SK-N-SH (cell line): ENCODE data around the gene ITGA1. TPM values are rescaled to one million over a fixed set of nuclear protein-coding genes. Genes with fewer than 3 reads are reported as not detected.
A peak's percentile ranks its signal among the peaks of the same experiment; 100 is the strongest.

Experiments
- CTCF ChIA-PET: fragments of 300-600, 350-600 bp; formaldehyde crosslinking; extraction: SDS; loops from one replicate; lab custom pipeline; 2021; lab: Yijun Ruan, JAX
- POLR2A ChIA-PET: fragments of 350-600 bp; sonication (Branson Sonifier 250); formaldehyde crosslinking; extraction: SDS; loops from one replicate; lab custom pipeline; 2020; ENCODE audit warnings: antibody characterized with exemption, inconsistent platforms; lab: Yijun Ruan, JAX
- DNase-seq: peaks from one replicate; pipeline ENCODE4 v3.0.0; 2012
- H2AFZ ChIP-seq: fragments of 200-600 bp; sonication (generic); 2 replicates; pipeline ENCODE4 v1.8.1; 2016; ENCODE audit warnings: antibody characterized with exemption, mild to moderate bottlenecking, low read depth
- H3F3A ChIP-seq: fragments of 200-600 bp; sonication (generic); replicated peaks from 2 replicates; pipeline ENCODE3; 2016; ENCODE audit warnings: antibody characterized with exemption, mild to moderate bottlenecking; ENCODE audit not compliant: insufficient read depth
- H3K27ac ChIP-seq, 2 experiments: fragments of 200-500 bp in 1 of 2; fragments of 200-600 bp in 1 of 2; sonication (Bioruptor generic) in 1 of 2; sonication (generic), shearing (Covaris generic) in 1 of 2; 2 replicates each; pipeline versions ENCODE4 v1.5.1 to v1.6.1; 2014 to 2016; ENCODE audit warnings: low read depth in 2 of 2, inconsistent platforms in 1 of 2, low read length in 1 of 2, mild to moderate bottlenecking in 1 of 2, mixed read lengths in 1 of 2
- H3K27me3 ChIP-seq: fragments of 200-600 bp; sonication (generic), shearing (Covaris generic); 2 replicates; pipeline ENCODE4 v1.6.1; 2016; ENCODE audit warnings: mixed run types; ENCODE audit not compliant: insufficient read depth
- H3K36me3 ChIP-seq, 2 experiments: fragments of 200-500 bp in 1 of 2; fragments of 200-600 bp in 1 of 2; sonication (Bioruptor generic) in 1 of 2; sonication (generic) in 1 of 2; replicated peaks in 1 of 2; 2 replicates each; pipeline versions ENCODE3 to v1.5.1; 2014 to 2016; ENCODE audit warnings: low read length in 1 of 2, mild to moderate bottlenecking in 1 of 2; ENCODE audit not compliant: insufficient read depth in 2 of 2, control insufficient read depth in 1 of 2
- H3K4me1 ChIP-seq, 2 experiments: fragments of 200-500 bp in 1 of 2; fragments of 200-600 bp in 1 of 2; sonication (Bioruptor generic) in 1 of 2; sonication (generic), shearing (Covaris generic) in 1 of 2; 2 replicates each; pipeline versions ENCODE4 v1.5.1 to v1.6.1; 2014 to 2016; ENCODE audit warnings: low read depth in 1 of 2, low read length in 1 of 2, mixed run types in 1 of 2; ENCODE audit not compliant: insufficient read depth in 2 of 2, control insufficient read depth in 1 of 2
- H3K4me2 ChIP-seq: fragments of 200-600 bp; sonication (generic), shearing (Covaris generic); 2 replicates; pipeline ENCODE4 v1.6.1; 2017; ENCODE audit warnings: mixed run types
- H3K4me3 ChIP-seq, 2 experiments: fragments of 200-500 bp in 1 of 2; fragments of 200-600 bp in 1 of 2; sonication (Bioruptor generic) in 1 of 2; sonication (generic), shearing (Covaris generic) in 1 of 2; 2 replicates each; pipeline versions ENCODE4 v1.5.1 to v1.8.1; 2014 to 2016; ENCODE audit warnings: low read depth in 2 of 2, inconsistent platforms in 1 of 2, low read length in 1 of 2, mild to moderate bottlenecking in 1 of 2, mixed read lengths in 1 of 2, moderate library complexity in 1 of 2
- H3K79me2 ChIP-seq: fragments of 200-600 bp; sonication (generic); 2 replicates; pipeline ENCODE4 v1.8.1; 2017; ENCODE audit warnings: mild to moderate bottlenecking; ENCODE audit not compliant: insufficient read depth
- H3K9ac ChIP-seq: fragments of 200-600 bp; sonication (generic); 2 replicates; pipeline ENCODE4 v1.6.1; 2017; ENCODE audit warnings: mixed run types
- H3K9me2 ChIP-seq: fragments of 200-600 bp; sonication (generic); 2 replicates; pipeline ENCODE4 v1.6.1; 2017; ENCODE audit warnings: mixed run types
- H3K9me3 ChIP-seq: fragments of 200-600 bp; sonication (generic); 2 replicates; pipeline ENCODE4 v1.6.1; 2017; ENCODE audit warnings: mixed run types, mild to moderate bottlenecking, moderate library complexity
- H4K20me1 ChIP-seq: fragments of 200-600 bp; sonication (generic); 2 replicates; pipeline ENCODE4 v1.6.1; 2017; ENCODE audit warnings: mild to moderate bottlenecking, mixed run types; ENCODE audit not compliant: insufficient read depth
- ELF1 ChIP-seq: IDR thresholded peaks from 2 replicates; pipeline ENCODE4 v1.4.0; 2012
- FOSL2 ChIP-seq: IDR thresholded peaks from 2 replicates; pipeline ENCODE4 v1.4.0; 2012; ENCODE audit warnings: low read depth, mild to moderate bottlenecking, moderate library complexity, borderline replicate concordance
- FOXM1 ChIP-seq: IDR thresholded peaks from 2 replicates; pipeline ENCODE4 v1.4.0; 2012; ENCODE audit warnings: low read depth, mild to moderate bottlenecking
- GATA2 ChIP-seq: sonication (generic); formaldehyde crosslinking; IDR thresholded peaks from 2 replicates; pipeline ENCODE4 v1.5.0; 2020; ENCODE audit warnings: mild to moderate bottlenecking, missing genetic modification reagents
- JUND ChIP-seq: IDR thresholded peaks from 2 replicates; pipeline ENCODE4 v1.4.0; 2012
- MXI1 ChIP-seq: IDR thresholded peaks from 2 replicates; pipeline ENCODE4 v1.6.1; 2012; ENCODE audit warnings: mild to moderate bottlenecking, low read depth, low read length, improper control_type of control experiment
- POLR2AphosphoS5 ChIP-seq: IDR thresholded peaks from 2 replicates; pipeline ENCODE4 v1.6.1; 2012; ENCODE audit warnings: low read depth, low read length
- TAF1 ChIP-seq: IDR thresholded peaks from 2 replicates; pipeline ENCODE4 v1.6.1; 2012; ENCODE audit warnings: low read depth, mild to moderate bottlenecking, low read length, moderate library complexity, borderline replicate concordance
- TCF12 ChIP-seq: IDR thresholded peaks from 2 replicates; pipeline ENCODE4 v1.4.0; 2012
- YY1 ChIP-seq: IDR thresholded peaks from 2 replicates; pipeline ENCODE4 v1.4.0; 2012; ENCODE audit warnings: low read depth, mild to moderate bottlenecking
- WGBS: methylation state at CpG from one replicate; pipeline ENCODE4 v1.1.6; 2017; ENCODE audit warnings: low lambda C conversion rate; 5-methylcytosine and 5-hydroxymethylcytosine counted together
- polyA plus RNA-seq, 3 experiments: library from polyadenylated mRNA; depleted of rRNA; stranded (reverse); fragments of >200 nt; gene quantifications; 2 replicates each; pipeline ENCODE4 v1.2.3, GENCODE V29; 2012
- small RNA-seq, 7 experiments: library from RNA; depleted of rRNA; stranded (forward); fragments of <200 nt; gene quantifications; one replicate each; pipeline ENCODE3, GENCODE V24; 2012
- TF ChIP-seq, protein P1 (sequence below): IDR thresholded peaks from 2 replicates; pipeline ENCODE4 v1.4.0; 2012; ENCODE audit warnings: low read depth
- TF ChIP-seq, protein P2 (sequence below): fragments of 150-350 bp; IDR thresholded peaks from 2 replicates; pipeline ENCODE4 v1.6.1; 2017; ENCODE audit warnings: antibody characterized with exemption, low read length, low read depth, borderline replicate concordance
- TF ChIP-seq, protein P3 (sequence below): IDR thresholded peaks from 2 replicates; pipeline ENCODE4; 2012

Gene ITGA1
- polyA plus RNA-seq, 1 of the 3 experiments (the other 2 are of a cell fraction): 7.7 TPM

DNA sequence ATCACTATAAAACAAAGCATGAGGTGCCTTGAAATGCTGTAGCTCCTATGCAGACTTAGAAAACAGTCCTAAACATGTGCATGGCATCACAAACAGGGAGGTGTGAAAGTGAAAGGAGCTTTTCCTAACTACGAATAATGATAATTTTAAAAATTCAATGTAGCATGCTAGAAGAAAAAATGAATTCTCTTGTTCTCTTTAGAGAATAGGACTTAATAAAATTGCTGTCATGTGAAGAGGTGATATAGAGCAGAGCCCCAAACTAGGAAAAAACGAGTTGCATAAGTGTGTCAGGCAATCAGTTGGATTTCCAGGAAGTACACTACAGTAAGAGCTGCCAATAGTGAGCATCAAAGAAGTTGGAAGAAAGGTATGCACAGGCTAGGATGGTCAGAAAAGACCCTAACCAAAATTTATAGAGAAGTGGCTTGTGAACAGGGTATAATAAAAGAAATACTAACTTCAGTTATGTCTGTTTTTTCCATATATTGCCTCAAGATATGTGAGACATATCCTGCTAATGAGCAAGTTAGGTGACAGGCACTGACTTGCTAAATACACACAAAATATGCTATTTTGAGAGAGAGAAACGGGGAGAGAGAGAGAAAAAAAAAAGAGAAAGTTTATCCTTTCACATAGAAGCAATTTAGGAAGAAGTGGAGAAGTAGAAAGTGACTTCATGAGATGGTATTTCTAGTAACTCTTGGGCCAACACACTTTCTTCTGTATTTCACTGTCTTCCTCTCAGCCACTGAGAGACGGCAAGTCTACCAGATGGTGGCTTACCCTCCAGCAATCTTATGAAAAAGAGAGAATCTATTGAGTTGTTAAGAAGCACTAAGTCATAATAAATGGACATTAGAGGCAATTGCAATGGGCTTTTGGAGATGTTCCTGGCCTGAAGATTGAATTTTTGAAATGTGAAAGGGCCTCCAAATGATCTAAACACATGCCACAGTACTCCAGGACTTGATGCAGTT lies 219.5 kb downstream of the ITGA1 start:
- H3K9me3 ChIP-seq: no peaks in the 10 kb centered on the region
- H3K27me3 ChIP-seq: no peaks in the 10 kb centered on the region
- peak overlapping the region; percentile 27; the same call in 1 of the 2 replicates for H3K9ac ChIP-seq
- POLR2A ChIA-PET: no interaction called here
- WGBS: 57% methylated on average over 4 of the region's 4 CpGs
- H4K20me1 ChIP-seq: no peaks in the 10 kb centered on the region
- H3K27ac ChIP-seq: peak overlapping the region; percentile 30 to 67
- peaks cover 99% of the 10 kb centered on the region for H3K79me2 ChIP-seq
- CTCF ChIA-PET: no interaction called here
- no peaks in the 10 kb centered on the region for H3K9me2 ChIP-seq
- peak overlapping the region; percentile 24; the same call in 1 of the 2 replicates for H3K4me2 ChIP-seq
- H3K4me1 ChIP-seq: peaks cover 0 to 55% of the 10 kb centered on the region in 2 experiments; a peak in 3 of 4 replicates
- peaks cover 78% of the 10 kb centered on the region for H3F3A ChIP-seq
- H2AFZ ChIP-seq: no peak overlapping the region
- no peak for TF ChIP-seq ELF1
- no peak for DNase-seq
- H3K36me3 ChIP-seq: peaks cover 0 to 54% of the 10 kb centered on the region in 2 experiments
- no peak overlapping the region for H3K4me3 ChIP-seq

DNA sequence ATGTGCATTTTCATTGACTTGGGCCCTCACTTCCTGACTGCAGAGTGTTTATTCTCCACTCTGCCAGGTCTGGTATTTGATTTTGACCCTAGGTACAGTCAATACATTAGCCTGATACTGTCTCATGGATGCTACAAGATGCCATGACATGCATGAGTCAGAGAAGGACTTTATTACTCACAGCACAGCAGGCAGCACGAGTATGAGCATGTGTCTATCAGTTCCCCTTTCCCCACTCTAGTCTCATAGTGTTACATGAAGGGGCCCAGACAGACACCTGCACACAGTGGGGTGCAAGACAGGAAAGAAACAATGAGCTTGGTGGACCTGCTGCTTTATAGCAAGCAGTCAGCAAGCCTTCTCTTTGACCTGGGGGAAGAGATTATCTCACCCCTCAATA lies 221.0 kb downstream of the ITGA1 start:
- H2AFZ ChIP-seq: no peak overlapping the region
- H3K9me2 ChIP-seq: no peaks in the 10 kb centered on the region
- TF ChIP-seq, protein P1, sequence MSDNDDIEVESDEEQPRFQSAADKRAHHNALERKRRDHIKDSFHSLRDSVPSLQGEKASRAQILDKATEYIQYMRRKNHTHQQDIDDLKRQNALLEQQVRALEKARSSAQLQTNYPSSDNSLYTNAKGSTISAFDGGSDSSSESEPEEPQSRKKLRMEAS: peak; percentile 85
- TF ChIP-seq MXI1: no peak
- TF ChIP-seq JUND: peak; percentile 55
- no peak for TF ChIP-seq ELF1
- TF ChIP-seq, protein P2, sequence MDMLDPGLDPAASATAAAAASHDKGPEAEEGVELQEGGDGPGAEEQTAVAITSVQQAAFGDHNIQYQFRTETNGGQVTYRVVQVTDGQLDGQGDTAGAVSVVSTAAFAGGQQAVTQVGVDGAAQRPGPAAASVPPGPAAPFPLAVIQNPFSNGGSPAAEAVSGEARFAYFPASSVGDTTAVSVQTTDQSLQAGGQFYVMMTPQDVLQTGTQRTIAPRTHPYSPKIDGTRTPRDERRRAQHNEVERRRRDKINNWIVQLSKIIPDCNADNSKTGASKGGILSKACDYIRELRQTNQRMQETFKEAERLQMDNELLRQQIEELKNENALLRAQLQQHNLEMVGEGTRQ: no peak
- no peak for TF ChIP-seq GATA2 (CRISPR knock-in tag)
- no peak for TF ChIP-seq YY1
- TF ChIP-seq TCF12: peak; percentile 59; the same call in 1 of the 2 replicates
- no peak for TF ChIP-seq POLR2AphosphoS5
- peak; percentile 87 for TF ChIP-seq FOSL2
- TF ChIP-seq TAF1: no peak
- TF ChIP-seq FOXM1: no peak
- TF ChIP-seq, protein P3, sequence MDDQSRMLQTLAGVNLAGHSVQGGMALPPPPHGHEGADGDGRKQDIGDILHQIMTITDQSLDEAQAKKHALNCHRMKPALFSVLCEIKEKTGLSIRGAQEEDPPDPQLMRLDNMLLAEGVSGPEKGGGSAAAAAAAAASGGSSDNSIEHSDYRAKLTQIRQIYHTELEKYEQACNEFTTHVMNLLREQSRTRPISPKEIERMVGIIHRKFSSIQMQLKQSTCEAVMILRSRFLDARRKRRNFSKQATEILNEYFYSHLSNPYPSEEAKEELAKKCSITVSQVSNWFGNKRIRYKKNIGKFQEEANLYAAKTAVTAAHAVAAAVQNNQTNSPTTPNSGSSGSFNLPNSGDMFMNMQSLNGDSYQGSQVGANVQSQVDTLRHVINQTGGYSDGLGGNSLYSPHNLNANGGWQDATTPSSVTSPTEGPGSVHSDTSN: peak; percentile 60; the same call in 1 of the 2 replicates
- no peak for DNase-seq
- H3K36me3 ChIP-seq: peaks cover 0 to 51% of the 10 kb centered on the region in 2 experiments
- H3K79me2 ChIP-seq: peaks cover 99% of the 10 kb centered on the region
- H3K27ac ChIP-seq: peak overlapping the region in 1 of 2 experiments; percentile 67; a peak in 2 of 4 replicates
- H4K20me1 ChIP-seq: no peaks in the 10 kb centered on the region
- H3F3A ChIP-seq: peaks cover 74% of the 10 kb centered on the region
- WGBS: 7% methylated on average over 1 of the region's 1 CpG
- H3K4me1 ChIP-seq: peaks cover 0 to 46% of the 10 kb centered on the region in 2 experiments; a peak in 3 of 4 replicates
- H3K9me3 ChIP-seq: no peaks in the 10 kb centered on the region
- H3K4me3 ChIP-seq: no peak overlapping the region
- no peak overlapping the region; the same call in 1 of the 2 replicates for H3K9ac ChIP-seq
- CTCF ChIA-PET: no interaction called here
- peak overlapping the region; percentile 24; the same call in 1 of the 2 replicates for H3K4me2 ChIP-seq
- POLR2A ChIA-PET: no interaction called here
- no peaks in the 10 kb centered on the region for H3K27me3 ChIP-seq

Small RNA genes within 50 kb of the gene (small RNA-seq; reads per million reads assigned to genes)
- gene B3GNTL1P1: 0 reads per million in 7 experiments

Other genes with a start within 250 kb of the ITGA1 start
- gene PELO, start within 50 bp of the ITGA1 start, polyA plus RNA-seq (2012; rRNA removed): 10.7 and 11.5 TPM in 2 replicates
- 38.2 and 52.1 TPM in 2 replicates for gene ITGA2, start 201.4 kb downstream of the ITGA1 start, polyA plus RNA-seq (2012; rRNA removed)